HepG2 (cell line): ENCODE results near the gene CYCS. TPM values are rescaled to one million over a fixed set of nuclear protein-coding genes. Genes with fewer than 3 reads are reported as not detected.

Source experiments
- ATAC-seq: fragments of 200-7000 bp; cut with Tn5 transposase; 3 replicates; pipeline ENCODE4 v1.9.1; 2020; ENCODE audit warnings: mild to moderate bottlenecking, moderate library complexity
- BruUV-seq: library from RNA; stranded (reverse); fragments of 400-500 nt; replicated peaks from 2 replicates; lab custom pipeline; 2021; lab: Mats Ljungman, UMichigan
- CTCF ChIA-PET: fragments of 300-600 bp; formaldehyde crosslinking; extraction: SDS; loops from one replicate; lab custom pipeline; 2021; ENCODE audit warnings: low total read pairs, inconsistent platforms, low intra/inter-chr PET ratio; lab: Yijun Ruan, JAX
- POLR2A ChIA-PET: fragments of 350-600 bp; sonication (Branson Sonifier 250); formaldehyde crosslinking; loops from one replicate; lab custom pipeline; 2020; ENCODE audit warnings: antibody characterized with exemption, inconsistent platforms; lab: Yijun Ruan, JAX
- DNase-seq: peaks from one replicate; pipeline ENCODE4 v3.0.0-alpha.2; 2015; ENCODE audit warnings: low spot score
- FAIRE-seq: peaks from 3 replicates; lab custom pipeline; 2011; peaks lifted over from hg19 to GRCh38; lab: Jason Lieb, UNC
- H2AFZ ChIP-seq: one replicate; pipeline ENCODE4 v1.6.1; 2011; ENCODE audit warnings: low read length, inconsistent platforms
- H3K27ac ChIP-seq: fragments of 300-600 bp; 3 replicates; pipeline ENCODE4 v1.8.0; 2011; ENCODE audit warnings: mixed run types, mild to moderate bottlenecking, mixed read lengths, low read length, inconsistent platforms; ENCODE audit not compliant: insufficient read depth; ENCODE audit errors: extremely low read length
- H3K27me3 ChIP-seq, 2 experiments: fragments of 200-600 bp in 1 of 2; 2 replicates in 1 of 2; 3 replicates in 1 of 2; pipeline versions ENCODE4 v1.6.0 to v1.8.0; 2011; ENCODE audit warnings: low read length in 2 of 2, mild to moderate bottlenecking in 2 of 2, moderate library complexity in 2 of 2, inconsistent platforms in 1 of 2; ENCODE audit not compliant: insufficient read depth in 2 of 2, control insufficient read depth in 1 of 2
- H3K36me3 ChIP-seq, 2 experiments: fragments of 200-600 bp in 1 of 2; replicated peaks in 1 of 2; 2 replicates in 1 of 2; 3 replicates in 1 of 2; pipeline versions ENCODE4 v1.5.1 to v1.8.0; 2011; ENCODE audit warnings: low read length in 2 of 2, inconsistent platforms in 1 of 2; ENCODE audit not compliant: insufficient read depth in 2 of 2, control insufficient read depth in 1 of 2
- H3K4me1 ChIP-seq: 2 replicates; pipeline ENCODE4 v1.5.1; 2012; ENCODE audit warnings: low read length, inconsistent platforms; ENCODE audit not compliant: insufficient read depth
- H3K4me2 ChIP-seq: 2 replicates; pipeline ENCODE4 v1.6.0; 2011; ENCODE audit warnings: low read depth, low read length, inconsistent platforms
- H3K4me3 ChIP-seq, 3 experiments: fragments of 200-600 bp in 1 of 3; sonication (generic), shearing (Covaris generic) in 1 of 3; replicated peaks in 1 of 3; 2 replicates each; pipeline ENCODE4 v1.5.1; 2011 to 2016; ENCODE audit warnings: low read length in 3 of 3, inconsistent platforms in 2 of 3, low read depth in 2 of 3, mild to moderate bottlenecking in 2 of 3, control low read depth in 1 of 3, mixed read lengths in 1 of 3; ENCODE audit not compliant: insufficient read depth in 1 of 3
- H3K79me2 ChIP-seq: one replicate; pipeline ENCODE4 v1.6.1; 2011; ENCODE audit warnings: low read length, inconsistent platforms; ENCODE audit not compliant: insufficient read depth
- H3K9ac ChIP-seq: 2 replicates; pipeline ENCODE4 v1.6.0; 2011; ENCODE audit warnings: mild to moderate bottlenecking, low read depth, low read length, inconsistent platforms; ENCODE audit not compliant: insufficient read depth
- H3K9me3 ChIP-seq: 2 replicates; pipeline ENCODE4 v1.5.1; 2012; ENCODE audit warnings: mild to moderate bottlenecking, low read length
- H4K20me1 ChIP-seq: 2 replicates; pipeline ENCODE4 v1.6.0; 2011; ENCODE audit warnings: inconsistent platforms, mild to moderate bottlenecking, low read length, moderate library complexity; ENCODE audit not compliant: insufficient read depth
- CENPBD1 ChIP-seq: sonication (generic); formaldehyde crosslinking; IDR thresholded peaks from 2 replicates; pipeline ENCODE4 v1.8.0; 2022; ENCODE audit warnings: missing genetic modification reagents, low read depth, mild to moderate bottlenecking, borderline replicate concordance
- DBP ChIP-seq: sonication (generic); formaldehyde crosslinking; IDR thresholded peaks from 2 replicates; pipeline ENCODE4 v1.4.0; 2020; ENCODE audit warnings: missing genetic modification reagents; ENCODE audit errors: not compliant biosample characterization
- MAZ ChIP-seq, 2 experiments: sonication (generic) in 1 of 2; formaldehyde crosslinking in 1 of 2; IDR thresholded peaks; 2 replicates each; pipeline versions ENCODE4 v1.5.0 to v1.6.1; 2012 to 2020; ENCODE audit warnings: low read depth in 2 of 2, mild to moderate bottlenecking in 2 of 2, borderline replicate concordance in 1 of 2, improper control_type of control experiment in 1 of 2, low read length in 1 of 2, missing genetic modification reagents in 1 of 2, moderate library complexity in 1 of 2
- NCOA1 ChIP-seq: sonication (generic); formaldehyde crosslinking; IDR thresholded peaks from 2 replicates; pipeline ENCODE4 v1.9.0; 2021; ENCODE audit warnings: missing genetic modification reagents
- NONO ChIP-seq, 2 experiments: fragments of 450-650 bp in 1 of 2; sonication (generic) in 1 of 2; formaldehyde crosslinking in 1 of 2; IDR thresholded peaks in 1 of 2; conservative IDR thresholded peaks in 1 of 2; 2 replicates each; pipeline versions ENCODE4 v1.6.1 to v1.8.0; 2017 to 2022; ENCODE audit warnings: mild to moderate bottlenecking in 1 of 2, missing genetic modification reagents in 1 of 2, moderate library complexity in 1 of 2
- POLR2AphosphoS5 ChIP-seq: IDR thresholded peaks from 2 replicates; pipeline ENCODE4 v1.6.1; 2012; ENCODE audit warnings: low read depth, low read length
- PTBP1 ChIP-seq: fragments of 200-400 bp; formaldehyde crosslinking; IDR thresholded peaks from 2 replicates; pipeline ENCODE4 v1.6.1; 2018; ENCODE audit warnings: low read length, low read depth; ENCODE audit not compliant: poor library complexity, severe bottlenecking
- TAF1 ChIP-seq: sonication (generic); formaldehyde crosslinking; IDR thresholded peaks from 2 replicates; pipeline ENCODE4 v1.4.0; 2020; ENCODE audit warnings: missing genetic modification reagents
- ZFP90 ChIP-seq: sonication (generic); formaldehyde crosslinking; IDR thresholded peaks from 2 replicates; pipeline ENCODE4 v1.8.0; 2022; ENCODE audit warnings: missing genetic modification reagents, mild to moderate bottlenecking, inconsistent platforms, borderline replicate concordance
- ZNF558 ChIP-seq: sonication (generic); formaldehyde crosslinking; IDR thresholded peaks from 2 replicates; pipeline ENCODE4 v1.9.0; 2022; ENCODE audit warnings: mild to moderate bottlenecking, missing genetic modification reagents, borderline replicate concordance
- ZNF773 ChIP-seq: sonication (generic); formaldehyde crosslinking; IDR thresholded peaks from 2 replicates; pipeline ENCODE4 v1.4.0; 2020; ENCODE audit warnings: missing genetic modification reagents, borderline replicate concordance
- WGBS: methylation state at CpG from one replicate; pipeline ENCODE4 v1.1.6; 2017; ENCODE audit warnings: low lambda C conversion rate; 5-methylcytosine and 5-hydroxymethylcytosine counted together
- in situ Hi-C: cut with HindIII; loops from 2 replicates; pipeline ENCODE4 v1.10.0; 2017; ENCODE audit warnings: low pct_unique_long_range_greater_than_20kb; ENCODE audit not compliant: extremely low pct_ligation_motif_present
- intact Hi-C: fragments of 100-400 bp; cut with micrococcal nuclease; formaldehyde crosslinking; loops from one replicate; pipeline ENCODE4 v1.10.0; 2022; ENCODE audit not compliant: unreplicated experiment
- polyA plus RNA-seq, 8 experiments: library from polyadenylated mRNA; depleted of rRNA in 3 of 8; stranded (reverse) in 7 of 8; unstranded in 1 of 8; fragments of >200 nt; fragmentation: Illumina TruSeq in 4 of 8; extraction: Trizol in 4 of 8; gene quantifications; 2 replicates each; pipeline versions ENCODE4 v1.2.1 to v1.2.3, GENCODE V29; 2011 to 2016; ENCODE audit warnings: low read depth in 4 of 8, missing spikeins in 1 of 8, mixed read lengths in 1 of 8; ENCODE audit not compliant: insufficient read depth in 1 of 8
- total RNA-seq, 5 experiments: library from RNA; depleted of rRNA; stranded (reverse); fragments of >200 nt; fragmentation: Illumina TruSeq; extraction: Trizol; gene quantifications; 2 replicates each; pipeline ENCODE4 v1.2.3, GENCODE V29; 2016; ENCODE audit warnings: low read depth in 1 of 5
- TF ChIP-seq, protein P1 (sequence below), 2 experiments: fragments of 450-650 bp in 1 of 2; sonication (generic) in 1 of 2; formaldehyde crosslinking; IDR thresholded peaks; 2 replicates each; pipeline versions ENCODE4 v1.5.0 to v1.8.0; 2020 to 2022; ENCODE audit warnings: mild to moderate bottlenecking in 1 of 2, missing genetic modification reagents in 1 of 2
- TF ChIP-seq, protein P2 (sequence below): IDR thresholded peaks from 2 replicates; pipeline ENCODE4 v1.6.1; 2016; ENCODE audit warnings: missing genetic modification reagents, missing compliant biosample characterization

Gene CYCS
- total and polyA plus RNA-seq, 2 of the 13 experiments (the other 11 are each of a cell fraction or from before 2014, with no cell fraction given): 35.9 to 202 TPM

GRCh38 chr7:25173184-25173583 is 48.1 kb upstream of the CYCS start:
- intact Hi-C loops: no loop called here

DNA sequence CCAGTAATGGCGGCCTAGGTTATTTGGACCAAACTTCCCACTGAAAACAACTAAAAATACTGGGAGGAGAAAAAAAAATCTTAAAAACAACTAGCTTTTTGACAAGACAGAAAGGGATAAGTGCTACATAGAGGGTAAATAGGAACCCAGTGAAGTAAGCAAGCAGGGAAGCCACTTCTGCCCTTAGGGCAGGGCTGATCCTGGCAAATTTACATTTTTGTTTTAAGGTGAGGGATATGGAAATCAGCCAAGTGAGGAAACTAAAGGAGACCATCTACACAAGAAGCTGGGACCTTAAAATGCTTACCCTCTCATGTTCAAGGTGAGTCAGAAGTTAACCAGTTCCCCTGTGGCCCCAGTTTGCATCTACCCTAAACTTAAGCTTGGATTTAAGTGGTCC is 46.5 kb upstream of the CYCS start:
- in situ Hi-C loops (no loop called here), intact Hi-C loops (no loop called here)
- Histone ChIP-seq H3K27ac (no peak overlapping the region), H3K9ac (no peak overlapping the region), H3K4me1 (0 out of 2 replicates have a peak, but pooled peaks cover 5% of the 10 kb centered on the region), H3K36me3 (no peaks in the 10 kb centered on the region), H2AFZ (no peak overlapping the region), H3K4me3 (no peak overlapping the region), H3K79me2 (no peaks in the 10 kb centered on the region), H3K9me3 (no peaks in the 10 kb centered on the region), H4K20me1 (no peaks in the 10 kb centered on the region), H3K4me2 (no peak overlapping the region), H3K27me3 (no peaks in the 10 kb centered on the region)
- DNase-seq: no peak
- WGBS: 97% methylated on average over 1 of the region's 1 CpG
- ChIA-PET CTCF (no interaction called here), POLR2A (no interaction called here)
- TF ChIP-seq, protein P1, sequence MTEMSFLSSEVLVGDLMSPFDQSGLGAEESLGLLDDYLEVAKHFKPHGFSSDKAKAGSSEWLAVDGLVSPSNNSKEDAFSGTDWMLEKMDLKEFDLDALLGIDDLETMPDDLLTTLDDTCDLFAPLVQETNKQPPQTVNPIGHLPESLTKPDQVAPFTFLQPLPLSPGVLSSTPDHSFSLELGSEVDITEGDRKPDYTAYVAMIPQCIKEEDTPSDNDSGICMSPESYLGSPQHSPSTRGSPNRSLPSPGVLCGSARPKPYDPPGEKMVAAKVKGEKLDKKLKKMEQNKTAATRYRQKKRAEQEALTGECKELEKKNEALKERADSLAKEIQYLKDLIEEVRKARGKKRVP (CRISPR knock-in tag; IDR thresholded peaks at IDR 0.05): no peak
- no peak for TF ChIP-seq PTBP1
- TF ChIP-seq CENPBD1 (CRISPR knock-in tag): no peak
- TF ChIP-seq ZFP90 (CRISPR knock-in tag): no peak
- no peak for TF ChIP-seq MAZ (IDR thresholded peaks at IDR 0.05; ENCODE audit: borderline replicate concordance, low read depth, low read length)
- no peak for TF ChIP-seq MAZ (CRISPR knock-in tag; IDR thresholded peaks at IDR 0.05; ENCODE audit: low read depth)
- no peak for TF ChIP-seq DBP (CRISPR knock-in tag)
- TF ChIP-seq, protein P2, sequence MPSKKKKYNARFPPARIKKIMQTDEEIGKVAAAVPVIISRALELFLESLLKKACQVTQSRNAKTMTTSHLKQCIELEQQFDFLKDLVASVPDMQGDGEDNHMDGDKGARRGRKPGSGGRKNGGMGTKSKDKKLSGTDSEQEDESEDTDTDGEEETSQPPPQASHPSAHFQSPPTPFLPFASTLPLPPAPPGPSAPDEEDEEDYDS (CRISPR knock-in tag): no peak
- ATAC-seq: no peak
- FAIRE-seq: no peak
- no TSS peak for BruUV-seq

More at GRCh38 chr7:25173184-25173583, 48.1 kb upstream of the CYCS start:
- no peak overlapping the region for H3K4me3 ChIP-seq
- H3K36me3 ChIP-seq: no peaks in the 10 kb centered on the region
- H3K79me2 ChIP-seq: no peaks in the 10 kb centered on the region
- no peak for ATAC-seq
- in situ Hi-C loops: no loop called here
- no peak overlapping the region for H3K9ac ChIP-seq
- no TSS peak for BruUV-seq
- no peaks in the 10 kb centered on the region for H3K27me3 ChIP-seq
- WGBS: 66% methylated on average over 4 of the region's 4 CpGs
- no peak overlapping the region for H3K27ac ChIP-seq
- no peaks in the 10 kb centered on the region for H3K9me3 ChIP-seq
- no peak for FAIRE-seq
- ChIA-PET POLR2A (no interaction called here), CTCF (no interaction called here)
- TF ChIP-seq ZNF558 (CRISPR knock-in tag) (no peak), NONO (IDR thresholded peaks at IDR 0.05) (no peak), NONO (CRISPR knock-in tag; conservative IDR thresholded peaks at IDR 0.05) (no peak), POLR2AphosphoS5 (no peak), TAF1 (CRISPR knock-in tag) (no peak), ZNF773 (CRISPR knock-in tag) (no peak), NCOA1 (CRISPR knock-in tag) (no peak)
- no peak overlapping the region for H2AFZ ChIP-seq
- no peak overlapping the region for H3K4me2 ChIP-seq
- H3K4me1 ChIP-seq: 0 out of 2 replicates have a peak, but pooled peaks cover 3% of the 10 kb centered on the region
- no peak for DNase-seq
- H4K20me1 ChIP-seq: no peaks in the 10 kb centered on the region
